CD4-positive, alpha-beta memory T cell (primary cell): ENCODE data around the gene SLC25A13. TPM values are rescaled to one million over a fixed set of nuclear protein-coding genes. Genes with fewer than 3 reads are reported as not detected.

Experiments used
- CTCF ChIA-PET: fragments of 350-600 bp; sonication (Branson Sonifier 250); formaldehyde crosslinking; loops from one replicate; lab custom pipeline; 2021; ENCODE audit warnings: inconsistent platforms; ENCODE audit not compliant: partially characterized antibody; lab: Charles Lee
- POLR2A ChIA-PET: fragments of 350-600 bp; sonication (Branson Sonifier 250); formaldehyde crosslinking; loops from one replicate; lab custom pipeline; 2021; ENCODE audit not compliant: partially characterized antibody; lab: Charles Lee
- DNase-seq, 5 donors: peaks; one replicate each; pipeline versions ENCODE4 v3.0.0 to v3.0.0-alpha.2; 2020 to 2022; ENCODE audit warnings: mixed read lengths in 1 of 5
- H3K27ac ChIP-seq: one replicate; pipeline ENCODE4 v1.7.0; 2013; ENCODE audit warnings: low read depth, low read length
- H3K27me3 ChIP-seq: 2 replicates; pipeline ENCODE4 v1.7.0; 2013; ENCODE audit warnings: mild to moderate bottlenecking, low read length, moderate library complexity; ENCODE audit not compliant: insufficient read depth
- H3K36me3 ChIP-seq: 2 replicates; pipeline ENCODE4 v1.7.0; 2013; ENCODE audit warnings: mild to moderate bottlenecking, low read length, moderate library complexity; ENCODE audit not compliant: insufficient read depth
- H3K4me1 ChIP-seq: 2 replicates; pipeline ENCODE4 v1.7.0; 2013; ENCODE audit warnings: mild to moderate bottlenecking, low read length, moderate library complexity; ENCODE audit not compliant: insufficient read depth
- H3K4me3 ChIP-seq, 2 donors: one replicate each; pipeline ENCODE4 v1.7.0; 2013; ENCODE audit warnings: low read length in 2 of 2, mild to moderate bottlenecking in 1 of 2
- H3K9me3 ChIP-seq, 2 donors: one replicate each; pipeline ENCODE4 v1.7.0; 2013; ENCODE audit warnings: low read length in 2 of 2, control low read depth in 1 of 2; ENCODE audit not compliant: control insufficient read depth in 1 of 2
- H3K27ac Mint-ChIP-seq, 7 donors: one replicate each; pipeline ENCODE4 v1.8.0; 2020 to 2021; ENCODE audit warnings: mixed read lengths in 7 of 7, mild to moderate bottlenecking in 6 of 7, inconsistent platforms in 3 of 7, moderate library complexity in 3 of 7
- H3K27me3 Mint-ChIP-seq, 2 donors: one replicate each; pipeline ENCODE4 v1.8.0; 2020 to 2021; ENCODE audit warnings: mixed read lengths in 2 of 2
- H3K36me3 Mint-ChIP-seq, 2 donors: one replicate each; pipeline ENCODE4 v1.8.0; 2020 to 2021; ENCODE audit warnings: mixed read lengths in 2 of 2, inconsistent platforms in 1 of 2, mild to moderate bottlenecking in 1 of 2
- H3K4me1 Mint-ChIP-seq, 4 donors: one replicate each; pipeline ENCODE4 v1.8.0; 2020 to 2021; ENCODE audit warnings: mixed read lengths in 4 of 4, mild to moderate bottlenecking in 1 of 4
- H3K4me3 Mint-ChIP-seq, 8 donors: one replicate each; pipeline ENCODE4 v1.8.0; 2020 to 2021; ENCODE audit warnings: mixed read lengths in 8 of 8, mild to moderate bottlenecking in 7 of 8, moderate library complexity in 6 of 8, inconsistent platforms in 3 of 8
- H3K9me3 Mint-ChIP-seq, 8 donors: one replicate each; pipeline ENCODE4 v1.8.0; 2020 to 2021; ENCODE audit warnings: mixed read lengths in 8 of 8, mild to moderate bottlenecking in 5 of 8, inconsistent platforms in 3 of 8, moderate library complexity in 1 of 8
- intact Hi-C: fragments of 100-400 bp; cut with micrococcal nuclease; formaldehyde crosslinking; loops from one replicate; pipeline ENCODE4 v1.15.1; 2023
- polyA plus RNA-seq, 2 donors: library from polyadenylated mRNA; unstranded; fragments of 300-500 nt; fragmentation: Illumina TruSeq; gene quantifications; one replicate each; pipeline ENCODE4 v1.2.3, GENCODE V29; 2021
- total RNA-seq, 2 experiments: library from RNA; stranded (reverse); gene quantifications; one replicate each; pipeline ENCODE4 v1.2.3, GENCODE V29; 2021

The SLC25A13 gene
- total and polyA plus RNA-seq, 4 experiments from 2014 or later = 5.2 to 12.2 (median 8.2) TPM

GRCh38 chr7:96246919-96247318 lies 75.0 kb downstream of the SLC25A13 start:
- no peaks in the 10 kb centered on the region for H3K9me3 ChIP-seq
- no peak overlapping the region for H3K4me3 ChIP-seq
- ChIA-PET CTCF (no interaction called here), POLR2A (no interaction called here)
- no peaks in the 10 kb centered on the region for H3K27me3 Mint-ChIP-seq
- DNase-seq = no peak
- intact Hi-C loops = no loop called here
- H3K36me3 Mint-ChIP-seq = peaks cover under 1 to 17% of the 10 kb centered on the region in 2 donors
- no peak overlapping the region for H3K4me3 Mint-ChIP-seq
- H3K4me1 ChIP-seq = no peaks in the 10 kb centered on the region
- H3K9me3 Mint-ChIP-seq = no peaks in the 10 kb centered on the region
- peaks cover 12 to 28% (median 15%) of the 10 kb centered on the region in 4 donors for H3K4me1 Mint-ChIP-seq
- no peak overlapping the region for H3K27ac ChIP-seq
- H3K27me3 ChIP-seq = no peaks in the 10 kb centered on the region
- H3K27ac Mint-ChIP-seq = no peak overlapping the region
- H3K36me3 ChIP-seq = no peaks in the 10 kb centered on the region

GRCh38 chr7:96244992-96245292 lies 77.0 kb downstream of the SLC25A13 start:
- DNase-seq = no peak
- Histone ChIP-seq H3K27ac (no peak overlapping the region), H3K36me3 (no peaks in the 10 kb centered on the region), H3K27me3 (no peaks in the 10 kb centered on the region), H3K4me1 (no peaks in the 10 kb centered on the region), H3K9me3 (no peaks in the 10 kb centered on the region), H3K4me3 (no peak overlapping the region)
- intact Hi-C loops = no loop called here
- Mint-ChIP-seq H3K9me3 (no peaks in the 10 kb centered on the region), H3K36me3 (peaks cover 0 to 15% of the 10 kb centered on the region in 2 donors), H3K4me1 (peaks cover 5 to 25% (median 13%) of the 10 kb centered on the region in 4 donors), H3K27ac (no peak overlapping the region), H3K4me3 (no peak overlapping the region), H3K27me3 (no peaks in the 10 kb centered on the region)
- ChIA-PET POLR2A (no interaction called here), CTCF (no interaction called here)

GRCh38 chr7:96244244-96244991 lies 77.5 kb downstream of the SLC25A13 start:
- Histone ChIP-seq H3K27me3 (no peaks in the 10 kb centered on the region), H3K27ac (no peak overlapping the region), H3K9me3 (no peaks in the 10 kb centered on the region), H3K4me3 (no peak overlapping the region), H3K4me1 (no peaks in the 10 kb centered on the region), H3K36me3 (no peaks in the 10 kb centered on the region)
- no peak for DNase-seq
- Mint-ChIP-seq H3K4me3 (no peak overlapping the region), H3K27ac (no peak overlapping the region), H3K27me3 (no peaks in the 10 kb centered on the region), H3K9me3 (no peaks in the 10 kb centered on the region), H3K36me3 (peaks cover 0 to 15% of the 10 kb centered on the region in 2 donors), H3K4me1 (peaks cover 5 to 25% (median 13%) of the 10 kb centered on the region in 4 donors)
- intact Hi-C loops = no loop called here
- ChIA-PET POLR2A (no interaction called here), CTCF (no interaction called here)

GRCh38 chr7:96243241-96243640 lies 78.7 kb downstream of the SLC25A13 start:
- Histone ChIP-seq H3K36me3 (no peaks in the 10 kb centered on the region), H3K4me1 (no peaks in the 10 kb centered on the region), H3K27me3 (no peaks in the 10 kb centered on the region), H3K9me3 (no peaks in the 10 kb centered on the region), H3K27ac (no peak overlapping the region), H3K4me3 (no peak overlapping the region)
- Mint-ChIP-seq H3K36me3 (peaks cover 0 to 15% of the 10 kb centered on the region in 2 donors), H3K27ac (no peak overlapping the region), H3K4me1 (peaks cover 5 to 25% (median 12%) of the 10 kb centered on the region in 4 donors), H3K27me3 (no peaks in the 10 kb centered on the region), H3K4me3 (no peak overlapping the region), H3K9me3 (no peaks in the 10 kb centered on the region)
- DNase-seq = no peak
- intact Hi-C loops = no loop called here
- ChIA-PET CTCF (no interaction called here), POLR2A (no interaction called here)

GRCh38 chr7:96241855-96242254 lies 80.0 kb downstream of the SLC25A13 start:
- Mint-ChIP-seq H3K4me3 (no peak overlapping the region), H3K36me3 (peaks cover 0 to 12% of the 10 kb centered on the region in 2 donors), H3K27ac (no peak overlapping the region), H3K4me1 (peaks cover 5 to 25% (median 15%) of the 10 kb centered on the region in 4 donors), H3K9me3 (no peaks in the 10 kb centered on the region), H3K27me3 (no peaks in the 10 kb centered on the region)
- POLR2A ChIA-PET = no interaction called here
- Histone ChIP-seq H3K27me3 (no peaks in the 10 kb centered on the region), H3K9me3 (no peaks in the 10 kb centered on the region), H3K27ac (no peak overlapping the region), H3K4me3 (no peak overlapping the region), H3K4me1 (no peaks in the 10 kb centered on the region), H3K36me3 (no peaks in the 10 kb centered on the region)
- DNase-seq = no peak
- intact Hi-C loops = no loop called here
- CTCF ChIA-PET = no interaction called here

GRCh38 chr7:96238976-96239766 lies 82.7 kb downstream of the SLC25A13 start:
- intact Hi-C loops = no loop called here
- no peak overlapping the region for H3K4me3 ChIP-seq
- DNase-seq = no peak
- no peaks in the 10 kb centered on the region for H3K4me1 ChIP-seq
- no peaks in the 10 kb centered on the region for H3K9me3 ChIP-seq
- Mint-ChIP-seq H3K4me1 (peaks cover 5 to 30% (median 18%) of the 10 kb centered on the region in 4 donors), H3K4me3 (no peak overlapping the region), H3K36me3 (peaks cover 0 to 14% of the 10 kb centered on the region in 2 donors), H3K27ac (no peak overlapping the region), H3K27me3 (no peaks in the 10 kb centered on the region), H3K9me3 (no peaks in the 10 kb centered on the region)
- no peak overlapping the region for H3K27ac ChIP-seq
- ChIA-PET POLR2A (no interaction called here), CTCF (no interaction called here)
- no peaks in the 10 kb centered on the region for H3K36me3 ChIP-seq
- H3K27me3 ChIP-seq = no peaks in the 10 kb centered on the region

- Mint-ChIP-seq H3K27me3 (no peaks in the 10 kb centered on the region), H3K27ac (peak overlapping the region in 1 of 7 donors; percentile 20), H3K4me1 (peaks cover 5 to 24% (median 17%) of the 10 kb centered on the region in 4 donors), H3K9me3 (no peaks in the 10 kb centered on the region), H3K36me3 (peaks cover 0 to 11% of the 10 kb centered on the region in 2 donors), H3K4me3 (no peak overlapping the region)
- H3K27ac ChIP-seq = no peak overlapping the region
- ChIA-PET CTCF (no interaction called here), POLR2A (no interaction called here)
- no peaks in the 10 kb centered on the region for H3K9me3 ChIP-seq
- no peaks in the 10 kb centered on the region for H3K27me3 ChIP-seq
- H3K4me1 ChIP-seq = no peaks in the 10 kb centered on the region
- no peak for DNase-seq
- no peak overlapping the region for H3K4me3 ChIP-seq
- H3K36me3 ChIP-seq = no peaks in the 10 kb centered on the region
- intact Hi-C loops = no loop called here
These were observed 83.4 kb downstream of the SLC25A13 start for GRCh38 chr7:96238474-96238873.
